NCI-H446 treated with DMSO at 0.1 percent for 48 hours (cell line): ENCODE results near the gene VASN.

Experiments
- DNase-seq: peaks from one replicate; lab custom pipeline; 2025; lab: John Stamatoyannopoulos, UW

Gene VASN

GRCh38 chr16:4426021-4426684, 54.5 kb downstream of the VASN start:
- DNase-seq: no peak

GRCh38 chr16:4426722-4427372, 55.2 kb downstream of the VASN start:
- no peak for DNase-seq

- no peak for DNase-seq
These were observed 56.9 kb downstream of the VASN start for GRCh38 chr16:4428500-4428899.

- DNase-seq: no peak
These were observed 59.4 kb downstream of the VASN start for GRCh38 chr16:4431023-4431422.
